IMR-90 (cell line): ENCODE results near the gene USP33. TPM values are rescaled to one million over a fixed set of nuclear protein-coding genes. Genes with fewer than 3 reads are reported as not detected.
A peak's percentile ranks its signal among the peaks of the same experiment; 100 is the strongest.

Experiments used
- ATAC-seq: fragments of 200-7000 bp; cut with Tn5 transposase; 2 replicates; pipeline ENCODE4 v1.9.1; 2020; ENCODE audit warnings: low read depth, mild to moderate bottlenecking, moderate library complexity
- BruUV-seq: library from RNA; stranded (reverse); fragments of 400-500 nt; replicated peaks from 2 replicates; lab custom pipeline; 2021; lab: Mats Ljungman, UMichigan
- CTCF ChIA-PET: fragments of 300-600 bp; formaldehyde crosslinking; extraction: SDS; loops from one replicate; lab custom pipeline; 2021; ENCODE audit warnings: antibody characterized with exemption; lab: Yijun Ruan, JAX
- POLR2A ChIA-PET: fragments of 300-600 bp; sonication (Branson Sonifier 250); formaldehyde crosslinking; loops from one replicate; lab custom pipeline; 2022; ENCODE audit warnings: antibody characterized with exemption; ENCODE audit not compliant: unreplicated experiment; lab: Charles Lee
- DNase-seq: peaks from one replicate; pipeline ENCODE4 v3.0.0; 2013
- H2AFZ ChIP-seq: replicated peaks from 2 replicates; pipeline ENCODE3; 2013; ENCODE audit warnings: low read length, mild to moderate bottlenecking; ENCODE audit not compliant: poor library complexity
- H2AK5ac ChIP-seq: 2 replicates; pipeline ENCODE4 v1.6.1; 2013; ENCODE audit warnings: low read depth, low read length, inconsistent platforms
- H2AK9ac ChIP-seq: replicated peaks from 2 replicates; pipeline ENCODE3; 2013; ENCODE audit warnings: mild to moderate bottlenecking, low read depth, low read length, moderate library complexity; ENCODE audit not compliant: poor library complexity
- H2BK120ac ChIP-seq: 2 replicates; pipeline ENCODE4 v1.6.1; 2013; ENCODE audit warnings: low read depth, low read length, inconsistent platforms
- H2BK15ac ChIP-seq: 3 replicates; pipeline ENCODE4 v1.6.1; 2013; ENCODE audit warnings: low read depth, low read length, inconsistent platforms
- H2BK20ac ChIP-seq: 2 replicates; pipeline ENCODE4 v1.6.1; 2013; ENCODE audit warnings: low read depth, mild to moderate bottlenecking, inconsistent platforms, low read length, moderate library complexity
- H2BK5ac ChIP-seq: 2 replicates; pipeline ENCODE4 v1.6.1; 2013; ENCODE audit warnings: mild to moderate bottlenecking, low read depth, low read length, inconsistent platforms; ENCODE audit not compliant: poor library complexity, severe bottlenecking
- H3K14ac ChIP-seq: replicated peaks from 2 replicates; pipeline ENCODE4 v1.6.1; 2013; ENCODE audit warnings: low read depth, low read length, inconsistent platforms
- H3K18ac ChIP-seq: 2 replicates; pipeline ENCODE4 v1.6.1; 2013; ENCODE audit warnings: low read depth, low read length, control low read depth
- H3K23ac ChIP-seq: 2 replicates; pipeline ENCODE4 v1.6.1; 2013; ENCODE audit warnings: low read depth, low read length, inconsistent platforms
- H3K27ac ChIP-seq: 2 replicates; pipeline ENCODE4 v1.5.1; 2013; ENCODE audit warnings: mild to moderate bottlenecking, control low read depth, low read length; ENCODE audit not compliant: insufficient read depth
- H3K27me3 ChIP-seq: 2 replicates; pipeline ENCODE4 v1.6.1; 2013; ENCODE audit warnings: low read length; ENCODE audit not compliant: control insufficient read depth, insufficient read depth
- H3K36me3 ChIP-seq: 2 replicates; pipeline ENCODE4 v1.6.1; 2013; ENCODE audit warnings: low read length, mixed read lengths; ENCODE audit not compliant: control insufficient read depth, insufficient read depth
- H3K4ac ChIP-seq: 2 replicates; pipeline ENCODE4 v1.6.1; 2013; ENCODE audit warnings: low read depth, low read length, inconsistent platforms
- H3K4me1 ChIP-seq: 2 replicates; pipeline ENCODE4 v1.6.1; 2013; ENCODE audit warnings: low read length, mixed read lengths; ENCODE audit not compliant: control insufficient read depth, insufficient read depth
- H3K4me2 ChIP-seq: 2 replicates; pipeline ENCODE4 v1.6.1; 2013; ENCODE audit warnings: low read depth, mild to moderate bottlenecking, control low read depth, low read length, moderate library complexity
- H3K4me3 ChIP-seq: 2 replicates; pipeline ENCODE4 v1.5.1; 2013; ENCODE audit warnings: low read depth, mild to moderate bottlenecking, control low read depth, low read length, moderate library complexity; ENCODE audit not compliant: insufficient read depth
- H3K56ac ChIP-seq: 2 replicates; pipeline ENCODE4 v1.6.1; 2013; ENCODE audit warnings: low read length, inconsistent platforms; ENCODE audit not compliant: insufficient read depth; ENCODE audit errors: extremely low read depth
- H3K79me1 ChIP-seq, 2 experiments: 2 replicates each; pipeline ENCODE4 v1.6.1; 2013; ENCODE audit warnings: low read length in 2 of 2, inconsistent platforms in 1 of 2, low read depth in 1 of 2
- H3K9ac ChIP-seq: 2 replicates; pipeline ENCODE4 v1.6.1; 2013; ENCODE audit warnings: low read depth, low read length, control low read depth
- H3K9me1 ChIP-seq: 2 replicates; pipeline ENCODE4 v1.6.1; 2013; ENCODE audit warnings: low read length, inconsistent platforms; ENCODE audit not compliant: insufficient read depth
- H3K9me3 ChIP-seq: 2 replicates; pipeline ENCODE4 v1.6.1; 2013; ENCODE audit warnings: low read length; ENCODE audit not compliant: control insufficient read depth, insufficient read depth
- H4K20me1 ChIP-seq: 2 replicates; pipeline ENCODE4 v1.6.1; 2013; ENCODE audit warnings: low read length, inconsistent platforms; ENCODE audit not compliant: insufficient read depth
- H4K5ac ChIP-seq: 2 replicates; pipeline ENCODE4 v1.6.1; 2013; ENCODE audit warnings: mild to moderate bottlenecking, low read depth, low read length, control low read depth
- H4K8ac ChIP-seq, 2 experiments: 2 replicates each; pipeline ENCODE4 v1.6.1; 2013; ENCODE audit warnings: low read depth in 2 of 2, low read length in 2 of 2, control low read depth in 1 of 2, inconsistent platforms in 1 of 2
- H4K91ac ChIP-seq: 2 replicates; pipeline ENCODE4 v1.6.1; 2013; ENCODE audit warnings: low read depth, low read length, inconsistent platforms; ENCODE audit not compliant: insufficient read depth
- BHLHE40 ChIP-seq: fragments of 150-350 bp; IDR thresholded peaks from 2 replicates; pipeline ENCODE4 v1.6.1; 2016; ENCODE audit warnings: mild to moderate bottlenecking, low read depth, low read length
- CEBPB ChIP-seq: IDR thresholded peaks from 2 replicates; pipeline ENCODE4 v1.6.1; 2012; ENCODE audit warnings: low read depth, low read length, improper control_type of control experiment
- FOS ChIP-seq: fragments of 150-350 bp; IDR thresholded peaks from 2 replicates; pipeline ENCODE4 v1.6.1; 2016; ENCODE audit warnings: low read depth, low read length
- MXI1 ChIP-seq: IDR thresholded peaks from 2 replicates; pipeline ENCODE4 v1.6.1; 2012; ENCODE audit warnings: low read depth, mild to moderate bottlenecking, low read length, moderate library complexity, borderline replicate concordance
- NFE2L2 ChIP-seq: fragments of 150-350 bp; IDR thresholded peaks from 2 replicates; pipeline ENCODE4 v1.6.1; 2016; ENCODE audit warnings: low read depth, mild to moderate bottlenecking, low read length
- POLR2A ChIP-seq: IDR thresholded peaks from 2 replicates; pipeline ENCODE4 v1.6.1; 2012; ENCODE audit warnings: mild to moderate bottlenecking, low read depth, low read length
- RAD21 ChIP-seq: IDR thresholded peaks from 2 replicates; pipeline ENCODE4 v1.6.1; 2012; ENCODE audit warnings: low read length, improper control_type of control experiment
- RCOR1 ChIP-seq: IDR thresholded peaks from 2 replicates; pipeline ENCODE4 v1.6.1; 2012; ENCODE audit warnings: mild to moderate bottlenecking, low read length, improper control_type of control experiment; ENCODE audit not compliant: insufficient replicate concordance
- RFX5 ChIP-seq: IDR thresholded peaks from 2 replicates; pipeline ENCODE4 v1.8.0; 2012; ENCODE audit warnings: low read depth, mild to moderate bottlenecking, low read length, moderate library complexity
- SMC3 ChIP-seq: fragments of 150-350 bp; IDR thresholded peaks from 2 replicates; pipeline ENCODE4 v1.6.1; 2016; ENCODE audit warnings: low read depth, mild to moderate bottlenecking, antibody characterized with exemption, low read length, moderate library complexity
- WGBS, 2 experiments: methylation state at CpG; one replicate each; pipeline versions ENCODE4 v1.1.5 to v1.1.7; 2013; ENCODE audit warnings: missing lambda C conversion rate in 2 of 2; ENCODE audit not compliant: insufficient read length in 1 of 2; ENCODE audit errors: extremely low coverage in 2 of 2; 5-methylcytosine and 5-hydroxymethylcytosine counted together
- dilution Hi-C: fragments of 300-500 bp; cut with HindIII; formaldehyde crosslinking; loops from one replicate; pipeline ENCODE4 v1.14.3; 2018; ENCODE audit warnings: low sequenced_read_pairs; ENCODE audit not compliant: unreplicated experiment
- in situ Hi-C: fragments of 300-500 bp; cut with MboI; formaldehyde crosslinking; loops from 3 replicates; pipeline ENCODE4 v1.14.3; 2019; ENCODE audit warnings: low sequenced_read_pairs, inconsistent platforms, mixed read lengths
- intact Hi-C: fragments of 100-400 bp; cut with micrococcal nuclease; formaldehyde crosslinking; loops from 2 replicates; pipeline ENCODE4 v1.10.0; 2022
- polyA plus RNA-seq, 3 experiments: library from polyadenylated mRNA; depleted of rRNA; stranded (reverse); fragments of >200 nt; gene quantifications; 2 replicates each; pipeline ENCODE4 v1.2.3, GENCODE V29; 2012; ENCODE audit warnings: low replicate concordance in 1 of 3
- total RNA-seq: library from RNA; depleted of rRNA; stranded (reverse); fragments of >200 nt; gene quantifications from 2 replicates; pipeline ENCODE4 v1.2.3, GENCODE V29; 2012
- TF ChIP-seq, protein P1 (sequence below): conservative IDR thresholded peaks from 2 replicates; pipeline ENCODE4 v1.5.1; 2012; ENCODE audit warnings: mild to moderate bottlenecking, low read depth, low read length, improper control_type of control experiment
- TF ChIP-seq, protein P2 (sequence below): fragments of 150-350 bp; IDR thresholded peaks from 2 replicates; pipeline ENCODE4 v1.6.1; 2017; ENCODE audit warnings: mild to moderate bottlenecking, antibody characterized with exemption, low read length, low read depth
- TF ChIP-seq, protein P3 (sequence below): fragments of 150-350 bp; IDR thresholded peaks from 2 replicates; pipeline ENCODE4 v1.6.1; 2016; ENCODE audit warnings: low read depth, mild to moderate bottlenecking, low read length, moderate library complexity, borderline replicate concordance

The USP33 gene
- total and polyA plus RNA-seq, 2 of the 4 experiments (the other 2 are of a cell fraction) = 33.7 to 64.5 TPM

DNA sequence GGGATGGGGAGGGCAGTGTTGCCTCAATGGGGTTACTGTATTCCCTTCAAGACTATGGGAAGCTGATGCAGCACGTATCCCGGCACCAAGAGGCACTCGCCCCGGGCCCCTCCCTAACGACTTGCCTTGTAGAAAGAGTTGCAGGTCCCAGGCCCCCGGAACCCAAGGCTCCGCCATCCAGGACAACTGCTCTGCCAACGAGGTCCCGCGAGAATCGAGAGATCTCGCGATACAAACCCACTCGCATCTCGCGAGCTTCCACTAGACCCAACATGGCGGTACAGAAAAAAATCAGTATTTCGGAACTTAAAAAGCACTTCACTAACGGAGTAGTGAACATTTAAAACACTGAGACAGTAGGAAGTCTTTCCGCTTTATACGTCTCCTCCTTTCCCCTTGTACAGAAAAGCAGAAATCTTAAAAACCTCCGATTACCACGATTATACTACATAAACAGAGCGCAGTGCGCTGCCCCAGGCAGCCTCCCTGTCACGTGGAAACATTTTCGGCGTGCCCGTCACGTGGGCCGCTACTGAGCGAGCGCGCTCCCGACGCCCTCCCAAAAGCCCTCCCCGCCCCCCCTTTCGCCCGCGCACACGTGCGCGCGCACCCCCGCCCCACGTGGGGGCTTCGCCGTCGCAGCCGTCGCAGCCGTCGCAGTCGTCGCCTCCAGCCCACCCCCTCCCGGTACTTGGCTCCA lies 77.0 kb downstream of the USP33 start, which contains the start of gene ZZZ3:
Gene ZZZ3 (minus strand): TSS at position 199 of the 700 bp plus-strand sequence. CDS start 49,304 bp downstream, outside the sequence.
- in situ Hi-C loops (loop anchor here (10.0 kb wide), 1 partner anchor 528 kb away; no protein-coding TSS in a partner anchor), dilution Hi-C loops (no loop called here), intact Hi-C loops (loop anchor here (1.0 to 5.0 kb wide), 5 partner anchors 143 to 534 kb away; partner anchors contain the start of genes AK5 and PIGK)
- no TSS peak for BruUV-seq
- Histone ChIP-seq H3K9me3 (no peaks in the 10 kb centered on the region), H3K79me1 (peaks cover 0 to 10% of the 10 kb centered on the region in 2 experiments; a peak in 2 of 4 replicates), H3K56ac (peak within 1 kb of the TSS; percentile 99), H3K4me1 (no peaks in the 10 kb centered on the region; the same call in 1 of the 2 replicates), H2AK9ac (peak within 1 kb of the TSS; percentile 96), H2BK5ac (peak within 1 kb of the TSS; percentile 92), H3K9ac (peak within 1 kb of the TSS; percentile 90), H3K4me3 (peak within 1 kb of the TSS; percentile 80), H3K14ac (peak within 1 kb of the TSS; percentile 100), H3K4ac (peak within 1 kb of the TSS; percentile 95), H4K20me1 (peaks cover 14% of the 10 kb centered on the region; the same call in 1 of the 2 replicates), H4K5ac (peak within 1 kb of the TSS; percentile 87), H2AK5ac (peak within 1 kb of the TSS; percentile 85), H2BK20ac (peak within 1 kb of the TSS; percentile 11; the same call in 1 of the 2 replicates), H2AFZ (peak within 1 kb of the TSS; percentile 90), H3K18ac (peak within 1 kb of the TSS; percentile 85), H3K27ac (peak within 1 kb of the TSS; percentile 97), H3K23ac (peak within 1 kb of the TSS; percentile 100), H3K36me3 (no peaks in the 10 kb centered on the region), H3K27me3 (no peaks in the 10 kb centered on the region), H4K8ac (peak within 1 kb of the TSS; percentile 95 to 99), H2BK120ac (peak within 1 kb of the TSS; percentile 94), H2BK15ac (peak within 1 kb of the TSS; percentile 85; the same call in 2 of the 3 replicates), H3K4me2 (peak within 1 kb of the TSS; percentile 88), H4K91ac (peak within 1 kb of the TSS; percentile 92), H3K9me1 (no peaks in the 10 kb centered on the region)
- ATAC-seq (peak; percentile 73), DNase-seq (peak; percentile 95)
- ChIA-PET POLR2A (interaction anchor here (0.6 kb wide), 2 partner anchors 14 to 146 kb away, joined by 4 to 9 read pairs; no protein-coding TSS in a partner anchor), CTCF (interaction anchor here (0.9 kb wide), 1 partner anchor 105 kb away, joined by 3 read pairs; no protein-coding TSS in a partner anchor)
- TF ChIP-seq RFX5 (no peak), MXI1 (peak; percentile 78; the same call in 1 of the 2 replicates), POLR2A (peak; percentile 46), FOS (peak; percentile 53; the same call in 1 of the 2 replicates), SMC3 (no peak), RCOR1 (no peak), CEBPB (no peak), RAD21 (no peak), NFE2L2 (no peak), BHLHE40 (peak; percentile 89)
- TF ChIP-seq, protein P1, sequence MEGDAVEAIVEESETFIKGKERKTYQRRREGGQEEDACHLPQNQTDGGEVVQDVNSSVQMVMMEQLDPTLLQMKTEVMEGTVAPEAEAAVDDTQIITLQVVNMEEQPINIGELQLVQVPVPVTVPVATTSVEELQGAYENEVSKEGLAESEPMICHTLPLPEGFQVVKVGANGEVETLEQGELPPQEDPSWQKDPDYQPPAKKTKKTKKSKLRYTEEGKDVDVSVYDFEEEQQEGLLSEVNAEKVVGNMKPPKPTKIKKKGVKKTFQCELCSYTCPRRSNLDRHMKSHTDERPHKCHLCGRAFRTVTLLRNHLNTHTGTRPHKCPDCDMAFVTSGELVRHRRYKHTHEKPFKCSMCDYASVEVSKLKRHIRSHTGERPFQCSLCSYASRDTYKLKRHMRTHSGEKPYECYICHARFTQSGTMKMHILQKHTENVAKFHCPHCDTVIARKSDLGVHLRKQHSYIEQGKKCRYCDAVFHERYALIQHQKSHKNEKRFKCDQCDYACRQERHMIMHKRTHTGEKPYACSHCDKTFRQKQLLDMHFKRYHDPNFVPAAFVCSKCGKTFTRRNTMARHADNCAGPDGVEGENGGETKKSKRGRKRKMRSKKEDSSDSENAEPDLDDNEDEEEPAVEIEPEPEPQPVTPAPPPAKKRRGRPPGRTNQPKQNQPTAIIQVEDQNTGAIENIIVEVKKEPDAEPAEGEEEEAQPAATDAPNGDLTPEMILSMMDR = no peak
- TF ChIP-seq, protein P2, sequence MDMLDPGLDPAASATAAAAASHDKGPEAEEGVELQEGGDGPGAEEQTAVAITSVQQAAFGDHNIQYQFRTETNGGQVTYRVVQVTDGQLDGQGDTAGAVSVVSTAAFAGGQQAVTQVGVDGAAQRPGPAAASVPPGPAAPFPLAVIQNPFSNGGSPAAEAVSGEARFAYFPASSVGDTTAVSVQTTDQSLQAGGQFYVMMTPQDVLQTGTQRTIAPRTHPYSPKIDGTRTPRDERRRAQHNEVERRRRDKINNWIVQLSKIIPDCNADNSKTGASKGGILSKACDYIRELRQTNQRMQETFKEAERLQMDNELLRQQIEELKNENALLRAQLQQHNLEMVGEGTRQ = peak; percentile 98
- TF ChIP-seq, protein P3, sequence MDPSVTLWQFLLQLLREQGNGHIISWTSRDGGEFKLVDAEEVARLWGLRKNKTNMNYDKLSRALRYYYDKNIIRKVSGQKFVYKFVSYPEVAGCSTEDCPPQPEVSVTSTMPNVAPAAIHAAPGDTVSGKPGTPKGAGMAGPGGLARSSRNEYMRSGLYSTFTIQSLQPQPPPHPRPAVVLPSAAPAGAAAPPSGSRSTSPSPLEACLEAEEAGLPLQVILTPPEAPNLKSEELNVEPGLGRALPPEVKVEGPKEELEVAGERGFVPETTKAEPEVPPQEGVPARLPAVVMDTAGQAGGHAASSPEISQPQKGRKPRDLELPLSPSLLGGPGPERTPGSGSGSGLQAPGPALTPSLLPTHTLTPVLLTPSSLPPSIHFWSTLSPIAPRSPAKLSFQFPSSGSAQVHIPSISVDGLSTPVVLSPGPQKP = no peak
- whole genome bisulfite sequencing, 2 experiments = 0% methylated on average over 6 of the region's 56 CpGs; no CpG with 5 or more reads in 1 of the 2 experiments
